IPS-NIHi11 (cell line): ENCODE results near the gene TMEM87B.
"Not testable (repeated sequence)": the region's sequence is repeated elsewhere in the genome, so short reads cannot be mapped to it uniquely, and the experiment has no call there.

Experiments
- DNase-seq: peaks from one replicate; pipeline ENCODE4 v3.0.0; 2012; ENCODE audit warnings: mixed read lengths, low spot score

The TMEM87B gene

DNA sequence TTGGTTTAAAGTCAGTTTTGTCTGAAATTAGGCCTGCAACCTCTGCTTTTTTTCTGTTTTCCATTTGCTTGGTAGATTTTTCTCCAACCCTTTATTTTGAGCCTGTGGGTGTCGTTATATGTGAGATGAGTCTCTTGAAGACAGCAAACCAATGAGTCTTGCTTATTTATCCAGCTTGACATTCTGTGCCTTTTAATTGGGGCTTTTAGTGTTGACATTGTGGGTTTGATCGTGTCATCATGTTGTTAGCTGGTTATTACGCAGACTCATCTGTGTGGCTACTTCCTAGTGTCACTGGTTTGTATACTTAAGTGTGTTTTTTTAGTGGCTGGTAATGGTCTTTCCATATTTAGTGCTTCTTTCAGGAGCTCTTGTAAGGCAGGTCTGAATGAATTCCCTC, 18.8 kb downstream of the TMEM87B start:
- DNase-seq: no peak

GRCh38 chr2:112074506-112074905, 19.4 kb downstream of the TMEM87B start:
- no peak for DNase-seq

DNA sequence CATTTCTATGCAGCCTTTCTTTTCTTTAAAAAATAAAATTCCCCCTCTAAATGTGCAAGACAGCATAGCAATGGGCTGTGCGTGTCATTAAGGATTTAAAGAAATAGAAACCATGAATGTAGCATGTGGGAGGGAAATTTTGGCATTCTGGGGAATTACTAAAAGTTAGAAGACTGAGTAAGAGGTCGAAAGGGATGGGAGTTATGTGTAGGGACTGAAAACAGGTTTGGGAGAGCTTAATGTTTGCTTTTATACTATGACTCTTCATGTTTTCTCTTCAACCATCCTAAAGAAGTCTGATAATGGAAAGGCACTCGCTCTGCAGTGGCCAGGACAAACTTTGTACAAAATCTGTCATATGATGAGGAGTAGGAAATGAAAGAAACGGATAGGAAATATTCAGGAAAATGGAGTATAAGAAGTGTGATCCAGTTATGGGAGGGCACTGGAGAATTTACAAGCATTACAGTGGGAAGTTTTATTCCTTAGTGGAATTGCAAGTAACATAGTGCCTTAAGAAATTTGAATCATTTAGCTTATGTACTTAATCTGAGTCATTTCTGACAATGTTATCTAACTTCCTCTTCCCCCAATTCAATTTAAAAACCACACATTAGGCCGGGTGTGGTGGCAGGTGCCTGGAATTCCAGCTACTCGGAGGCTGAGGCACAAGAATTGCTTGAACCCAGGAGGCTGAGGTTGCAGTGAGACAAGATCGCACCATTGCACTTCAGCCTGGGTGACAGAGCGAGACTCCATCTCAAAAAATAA, 20.6 kb downstream of the TMEM87B start:
- no peak for DNase-seq

DNA sequence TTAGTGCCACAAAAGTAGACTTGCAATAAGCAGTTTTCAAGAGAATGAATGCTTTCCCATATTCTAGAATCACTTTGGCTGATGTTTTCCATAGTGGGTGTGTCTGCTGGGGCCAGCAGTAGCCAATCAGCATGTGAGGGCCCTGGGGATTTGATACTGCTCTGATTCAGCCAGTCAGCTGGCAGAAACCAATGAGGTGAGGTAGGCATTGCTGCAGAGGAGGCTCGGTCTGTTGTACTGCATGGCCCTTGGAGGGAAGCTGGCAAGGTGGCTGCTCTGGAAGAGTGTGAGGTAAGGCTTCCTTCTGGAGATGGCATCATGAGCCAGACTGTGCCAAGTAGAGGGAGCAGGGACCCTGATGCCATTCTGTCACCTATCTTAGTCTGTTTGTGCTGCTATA, 22.7 kb downstream of the TMEM87B start:
- DNase-seq: peak; percentile 53

DNA sequence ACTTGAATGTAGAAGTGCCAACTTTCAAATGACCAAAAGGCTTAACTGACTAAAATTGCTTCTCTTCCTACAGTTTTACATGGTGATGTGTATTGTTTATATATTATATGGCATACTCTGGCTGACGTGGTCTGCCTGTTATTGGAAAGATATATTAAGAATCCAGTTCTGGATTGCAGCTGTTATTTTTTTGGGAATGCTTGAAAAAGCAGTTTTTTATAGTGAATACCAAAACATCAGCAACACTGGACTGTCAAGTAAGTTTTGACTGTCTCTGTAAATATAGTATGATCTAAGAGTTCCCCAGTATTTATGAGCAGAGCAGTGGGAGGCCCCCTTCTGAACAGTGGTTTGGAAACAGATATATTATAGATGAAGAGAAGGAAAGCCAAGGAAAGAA, 26.2 kb downstream of the TMEM87B start:
- no peak for DNase-seq

DNA sequence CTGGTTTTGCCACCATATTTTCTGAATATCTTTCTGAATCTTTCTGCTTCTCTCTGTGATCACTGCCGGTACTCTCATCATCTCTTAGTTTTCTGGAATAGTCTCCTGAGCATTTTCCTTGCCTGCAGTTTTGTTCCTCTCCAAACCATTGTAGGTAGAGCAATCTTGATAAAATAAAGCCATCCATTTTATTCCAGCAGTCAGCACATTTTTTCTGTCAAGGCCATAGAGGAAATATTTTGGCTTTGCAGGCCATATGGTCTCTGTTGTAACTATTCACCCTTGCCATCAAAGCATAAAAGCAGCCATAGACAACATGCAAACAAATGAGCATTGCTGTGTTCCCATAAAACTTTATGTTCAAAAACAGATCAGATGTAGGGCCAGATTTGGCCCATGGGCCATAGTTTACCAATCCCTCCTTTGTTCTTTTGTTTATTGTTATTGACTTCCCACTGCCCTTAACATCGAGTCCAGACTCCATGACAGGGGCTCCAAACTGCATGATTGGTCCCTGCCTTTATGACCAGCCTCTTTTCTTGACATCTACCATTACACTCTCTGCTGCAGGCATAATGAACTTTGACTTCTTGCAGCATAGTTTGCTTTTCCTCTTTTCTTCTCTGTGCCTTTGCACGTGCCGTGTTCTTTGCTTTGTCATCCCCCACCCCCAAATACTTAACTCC, 29.8 kb downstream of the TMEM87B start:
- DNase-seq: no peak

DNA sequence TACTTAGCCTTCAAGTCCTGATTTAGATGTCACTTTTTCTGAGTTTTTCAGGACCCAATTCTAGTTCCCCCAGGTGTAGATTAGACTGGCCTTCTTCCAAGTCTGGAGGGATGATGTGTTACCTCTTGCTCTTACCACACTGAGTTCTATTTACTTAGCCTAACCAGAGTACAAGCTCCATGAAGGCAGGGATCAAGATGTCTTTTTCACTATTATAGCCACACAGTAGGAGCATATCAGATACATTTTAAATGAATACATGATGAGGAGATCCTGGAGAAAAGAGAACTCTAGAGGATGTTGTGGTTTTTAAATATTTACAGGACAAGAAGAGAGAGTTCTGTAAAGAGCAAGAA, 30.3 kb downstream of the TMEM87B start:
- no peak for DNase-seq

DNA sequence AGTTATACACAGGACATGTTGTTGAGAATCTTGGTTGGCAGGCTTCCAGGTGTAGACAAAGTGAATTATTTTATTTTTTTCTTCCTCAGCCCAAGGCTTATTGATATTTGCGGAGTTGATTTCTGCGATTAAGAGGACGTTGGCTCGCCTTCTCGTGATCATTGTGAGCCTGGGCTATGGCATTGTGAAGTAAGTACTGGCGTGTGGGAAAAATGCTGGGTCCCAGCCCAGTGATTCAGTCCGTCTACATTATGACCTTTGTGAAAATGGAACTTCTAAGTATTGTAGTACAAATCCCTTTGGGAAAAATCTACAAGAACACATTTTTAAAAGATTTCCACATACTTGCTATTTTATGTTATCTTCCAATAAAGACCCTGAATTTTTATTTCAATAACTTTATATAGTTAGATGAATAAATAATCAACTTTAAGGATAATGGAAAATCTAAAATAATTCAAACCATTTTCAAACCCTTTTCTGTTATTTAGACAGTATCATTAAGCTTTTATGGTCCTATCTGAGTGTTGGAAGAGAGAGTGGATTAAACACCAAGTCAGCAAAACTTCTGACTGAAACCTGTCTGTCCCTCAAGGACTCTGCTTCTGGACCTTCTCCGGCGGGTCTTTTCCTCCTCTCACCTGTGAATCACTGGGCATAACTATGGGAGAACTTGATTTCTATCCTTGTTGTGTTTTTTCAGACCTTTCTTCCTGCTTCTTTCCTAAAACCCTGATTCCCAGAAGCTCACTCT, 31.0 kb downstream of the TMEM87B start:
- no peak for DNase-seq

DNA sequence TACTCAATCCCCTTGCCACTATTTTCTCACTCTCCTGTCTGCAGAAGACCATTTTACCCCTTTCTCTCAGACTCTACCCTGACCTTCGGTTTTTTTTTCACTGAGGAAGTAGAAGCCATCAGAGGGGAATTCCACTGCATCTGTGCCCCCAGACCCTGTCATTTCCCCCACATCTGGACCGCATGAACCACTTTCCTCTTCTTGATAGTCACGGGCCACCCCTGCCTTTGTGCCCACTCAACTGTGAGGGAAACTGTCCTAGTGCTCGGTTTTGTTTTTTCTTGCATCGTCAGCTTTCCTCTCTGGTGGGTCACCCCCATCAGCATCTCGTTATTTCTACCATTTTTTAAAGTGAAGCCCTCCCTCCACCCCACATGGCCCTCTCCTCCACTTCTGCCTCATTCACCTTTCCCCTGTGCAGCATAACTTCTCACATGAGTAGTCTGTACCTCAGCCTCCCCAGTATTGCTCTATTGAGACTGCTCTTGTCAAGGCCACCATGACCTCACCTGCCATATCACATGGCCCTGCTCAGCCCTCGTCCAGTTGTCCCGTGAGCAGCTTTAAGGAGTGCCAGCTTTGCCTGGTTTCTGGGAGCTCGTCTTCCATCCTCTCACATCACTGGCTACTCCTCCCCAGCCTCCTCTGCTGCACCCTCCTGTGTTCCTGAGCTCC, 32.4 kb downstream of the TMEM87B start:
- no peak for DNase-seq

- DNase-seq: no peak
Observed at GRCh38 chr2:112089375-112089774, 34.3 kb downstream of the TMEM87B start.

GRCh38 chr2:112092286-112093041, 37.4 kb downstream of the TMEM87B start:
- no peak for DNase-seq

DNA sequence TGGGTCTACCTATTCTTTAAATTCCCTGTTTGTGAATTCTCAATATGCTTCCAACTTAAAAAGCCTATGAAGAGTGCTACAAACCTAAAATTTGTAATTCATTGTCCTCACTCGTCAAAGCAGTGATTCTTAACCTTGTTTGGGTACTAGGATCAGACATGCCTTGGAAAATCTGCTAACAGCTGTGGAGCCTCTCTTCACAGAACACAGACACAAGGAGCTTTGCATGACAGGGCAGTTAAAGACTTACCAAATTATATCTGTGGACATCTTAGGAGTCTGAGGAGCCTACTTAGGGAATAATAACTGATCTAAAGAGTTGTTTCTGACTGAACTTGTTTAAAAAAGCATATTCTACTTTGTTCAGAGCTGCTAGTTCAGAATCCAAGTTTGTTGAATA, 38.1 kb downstream of the TMEM87B start:
- DNase-seq: no peak

GRCh38 chr2:112095681-112096080, 40.6 kb downstream of the TMEM87B start:
- DNase-seq: no peak

GRCh38 chr2:112096098-112096497, 41.0 kb downstream of the TMEM87B start:
- DNase-seq: no peak

DNA sequence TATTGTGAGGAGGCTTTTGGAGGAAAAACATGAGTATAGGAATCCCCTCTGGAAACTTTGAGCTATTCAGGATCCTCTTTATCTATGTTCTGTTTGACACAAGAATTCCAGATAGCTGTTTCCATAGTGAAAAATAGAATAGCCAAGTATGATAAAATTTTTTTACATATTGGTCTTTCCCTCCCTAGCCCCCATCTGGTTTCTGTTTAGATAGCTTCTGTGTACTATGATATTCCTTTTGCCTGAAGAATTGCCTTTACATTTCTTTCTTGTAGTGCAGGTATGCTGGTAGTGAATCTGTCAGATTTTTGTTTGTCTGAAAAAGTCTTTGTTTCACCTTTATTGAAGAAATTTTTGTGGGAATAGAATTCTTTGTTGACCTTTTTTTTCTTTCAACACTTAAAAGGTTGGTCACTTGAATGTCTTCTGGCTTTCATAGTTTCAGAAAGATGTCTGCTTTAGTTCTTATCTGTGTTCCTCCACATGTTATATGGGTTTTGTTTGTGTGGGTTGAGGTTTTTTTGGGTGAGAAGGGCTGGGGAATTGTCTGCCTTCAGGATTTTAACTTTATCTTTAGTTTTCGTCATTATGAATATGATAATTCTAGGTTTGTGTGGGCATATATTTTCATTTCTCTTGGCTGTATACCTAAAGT, 53.2 kb downstream of the TMEM87B start:
- no peak for DNase-seq

GRCh38 chr2:112109278-112109677, 54.2 kb downstream of the TMEM87B start:
- no peak for DNase-seq

GRCh38 chr2:112110966-112111365, 55.9 kb downstream of the TMEM87B start:
- DNase-seq: no peak

GRCh38 chr2:112113354-112113753, 58.3 kb downstream of the TMEM87B start:
- DNase-seq: not testable (repeated sequence)

DNA sequence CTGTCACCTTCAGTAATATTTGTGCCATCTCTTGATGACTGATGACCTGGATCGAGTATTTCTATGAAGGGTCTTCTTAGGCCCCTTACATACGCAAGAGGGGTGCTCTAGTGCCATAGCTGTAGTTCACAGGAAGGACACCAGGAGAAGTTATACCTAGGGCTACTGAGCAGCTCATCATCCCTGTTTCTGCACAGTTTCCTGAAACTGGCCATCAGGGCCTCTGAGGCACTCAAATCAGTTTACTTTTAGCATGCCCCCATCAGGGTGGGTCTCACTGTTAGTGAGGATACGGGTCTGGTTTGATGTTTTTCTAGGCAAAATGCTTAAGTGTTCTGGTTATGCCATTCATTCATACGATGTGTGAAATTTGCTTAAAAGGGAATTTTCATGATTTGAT, 63.1 kb downstream of the TMEM87B start:
- DNase-seq: no peak

- DNase-seq: no peak
Observed at GRCh38 chr2:112121682-112122254, 66.7 kb downstream of the TMEM87B start.

DNA sequence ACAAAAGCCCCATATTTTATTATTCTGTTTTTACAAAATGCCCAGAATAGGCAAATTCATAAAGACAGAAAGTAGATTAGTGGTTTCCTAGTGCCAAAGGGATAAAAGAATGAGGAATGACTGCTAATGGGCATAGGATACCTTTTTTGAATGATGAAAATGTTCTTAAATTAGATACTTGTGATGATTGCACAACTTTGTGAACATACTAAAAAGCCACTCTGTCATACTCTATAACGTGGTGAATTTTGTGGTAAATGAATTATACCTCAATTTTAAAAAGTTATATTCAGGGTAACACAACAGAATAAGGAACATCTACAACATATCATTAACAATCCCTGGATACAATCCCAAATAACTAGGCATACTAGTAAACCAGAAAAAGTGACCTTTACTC, 74.0 kb downstream of the TMEM87B start:
- no peak for DNase-seq
